ENCODE measurements around the gene PCDHAC2.

The PCDHAC2 gene

GRCh38 chr5:141001844-141002604 is 35.7 kb downstream of the PCDHAC2 start:
- peaks cover 10% of the 10 kb centered on the region for H3K27me3 Mint-ChIP-seq
- DNase-seq = no peak
- H3K4me1 Mint-ChIP-seq = no peaks in the 10 kb centered on the region
- H3K27ac Mint-ChIP-seq = no peak overlapping the region
- CTCF ChIA-PET = no interaction called here
- no peaks in the 10 kb centered on the region for H3K9me3 Mint-ChIP-seq
- H3K4me3 Mint-ChIP-seq = no peak overlapping the region
- H3K36me3 Mint-ChIP-seq = no peaks in the 10 kb centered on the region

GRCh38 chr5:141002605-141002965 is 36.3 kb downstream of the PCDHAC2 start:
- no peaks in the 10 kb centered on the region for H3K36me3 Mint-ChIP-seq
- no peak overlapping the region for H3K4me3 Mint-ChIP-seq
- H3K27ac Mint-ChIP-seq = no peak overlapping the region
- no peaks in the 10 kb centered on the region for H3K4me1 Mint-ChIP-seq
- no peak for DNase-seq
- peaks cover 10% of the 10 kb centered on the region for H3K27me3 Mint-ChIP-seq
- no peaks in the 10 kb centered on the region for H3K9me3 Mint-ChIP-seq
- CTCF ChIA-PET = no interaction called here

- Mint-ChIP-seq H3K27me3 (peaks cover 10% of the 10 kb centered on the region), H3K36me3 (no peaks in the 10 kb centered on the region), H3K9me3 (no peaks in the 10 kb centered on the region), H3K27ac (no peak overlapping the region), H3K4me1 (no peaks in the 10 kb centered on the region), H3K4me3 (no peak overlapping the region)
- CTCF ChIA-PET = no interaction called here
- no peak for DNase-seq
Observed at GRCh38 chr5:141003031-141003430, 36.8 kb downstream of the PCDHAC2 start.

- Mint-ChIP-seq H3K4me1 (no peaks in the 10 kb centered on the region), H3K27me3 (peaks cover 10% of the 10 kb centered on the region), H3K36me3 (no peaks in the 10 kb centered on the region), H3K9me3 (no peaks in the 10 kb centered on the region), H3K27ac (no peak overlapping the region), H3K4me3 (no peak overlapping the region)
- CTCF ChIA-PET = no interaction called here
- DNase-seq = no peak
Observed at GRCh38 chr5:141003791-141004611, 37.7 kb downstream of the PCDHAC2 start.

DNA sequence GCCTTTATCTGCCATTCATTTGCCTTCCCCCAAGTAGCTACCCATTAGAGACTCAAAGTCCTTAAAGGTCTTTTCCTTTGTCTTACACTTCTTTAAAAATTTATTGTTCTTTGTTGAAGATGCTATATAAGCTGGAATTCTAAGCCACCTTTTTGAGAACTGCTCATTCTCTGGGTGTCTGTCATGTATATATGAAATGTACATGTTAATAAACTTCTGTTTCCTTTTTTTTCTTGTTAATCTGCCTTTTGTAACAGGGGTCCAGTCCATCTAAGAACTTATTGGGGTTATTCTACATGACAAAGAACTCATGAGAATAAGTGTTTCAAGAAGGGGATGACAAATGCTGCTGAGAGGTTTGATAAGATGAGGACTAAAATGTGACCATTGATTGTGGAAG is 41.5 kb downstream of the PCDHAC2 start:
- Mint-ChIP-seq H3K27ac (no peak overlapping the region), H3K36me3 (no peaks in the 10 kb centered on the region), H3K4me1 (no peaks in the 10 kb centered on the region), H3K27me3 (no peaks in the 10 kb centered on the region), H3K9me3 (no peaks in the 10 kb centered on the region), H3K4me3 (no peak overlapping the region)
- no peak for DNase-seq
- CTCF ChIA-PET = no interaction called here

GRCh38 chr5:141010047-141010793 is 43.9 kb downstream of the PCDHAC2 start:
- H3K27me3 Mint-ChIP-seq = no peaks in the 10 kb centered on the region
- CTCF ChIA-PET = no interaction called here
- no peak overlapping the region for H3K27ac Mint-ChIP-seq
- no peak overlapping the region for H3K4me3 Mint-ChIP-seq
- H3K4me1 Mint-ChIP-seq = no peaks in the 10 kb centered on the region
- DNase-seq = no peak
- no peaks in the 10 kb centered on the region for H3K36me3 Mint-ChIP-seq
- no peaks in the 10 kb centered on the region for H3K9me3 Mint-ChIP-seq

DNA sequence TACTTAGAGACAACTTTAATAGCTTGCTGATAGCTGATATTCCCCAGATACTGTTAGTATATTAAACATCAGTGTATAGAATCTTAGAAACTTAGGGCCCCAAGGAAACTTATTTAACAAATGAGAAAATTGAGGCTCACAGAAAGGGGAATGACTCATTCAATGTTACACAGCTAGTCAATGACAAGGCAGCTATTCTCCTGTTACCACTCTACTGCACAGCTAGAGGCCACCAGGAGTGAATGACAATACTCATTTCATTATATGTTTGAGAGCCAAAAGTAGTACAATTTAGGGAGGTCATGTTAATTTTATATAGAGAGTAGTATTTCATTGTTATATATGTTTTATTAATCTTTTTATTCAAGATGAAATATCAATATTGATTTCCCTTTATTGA is 51.7 kb downstream of the PCDHAC2 start:
- no peaks in the 10 kb centered on the region for H3K4me1 Mint-ChIP-seq
- CTCF ChIA-PET = no interaction called here
- no peaks in the 10 kb centered on the region for H3K36me3 Mint-ChIP-seq
- H3K27me3 Mint-ChIP-seq = no peaks in the 10 kb centered on the region
- no peaks in the 10 kb centered on the region for H3K9me3 Mint-ChIP-seq
- no peak overlapping the region for H3K27ac Mint-ChIP-seq
- DNase-seq = no peak
- no peak overlapping the region for H3K4me3 Mint-ChIP-seq

Data from activated naive CD4-positive, alpha-beta T cell treated with anti-CD3 and anti-CD28 coated beads, Interleukin-2, amount 10 ng/mL, durations not matched to agents 7 days and 5 days (primary cell).